AG20443 (cell line): ENCODE data around the gene STAC.
A peak's percentile ranks its signal among the peaks of the same experiment; 100 is the strongest.
"Not testable (repeated sequence)": the region's sequence is repeated elsewhere in the genome, so short reads cannot be mapped to it uniquely, and the experiment has no call there.

ENCODE experiments used
- DNase-seq: peaks from one replicate; pipeline ENCODE4 v3.0.0; 2012; ENCODE audit warnings: low spot score, mixed read lengths

STAC gene

GRCh38 chr3:36416599-36416998, 36.3 kb downstream of the STAC start:
- no peak for DNase-seq

DNA sequence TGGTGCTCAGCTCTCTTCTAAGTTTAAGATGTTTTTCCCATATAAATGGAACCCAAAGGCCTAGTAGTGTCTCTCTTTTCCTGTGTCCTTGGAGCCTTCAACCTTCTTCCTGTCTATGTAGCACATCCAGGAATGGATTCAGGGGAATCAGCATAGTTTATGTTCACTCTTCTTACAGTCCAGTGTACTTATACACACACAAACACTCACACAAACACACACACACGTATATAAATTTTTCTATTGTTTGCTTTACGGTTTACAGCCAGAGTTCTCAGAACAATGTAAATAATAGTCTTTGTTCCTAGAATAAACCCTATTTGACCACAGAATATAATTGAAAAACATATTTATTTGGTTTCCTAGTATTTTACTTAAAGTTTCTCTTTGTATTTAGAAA, 36.9 kb downstream of the STAC start:
- DNase-seq = no peak

- DNase-seq = no peak
These were observed 38.0 kb downstream of the STAC start for GRCh38 chr3:36418296-36418695.

DNA sequence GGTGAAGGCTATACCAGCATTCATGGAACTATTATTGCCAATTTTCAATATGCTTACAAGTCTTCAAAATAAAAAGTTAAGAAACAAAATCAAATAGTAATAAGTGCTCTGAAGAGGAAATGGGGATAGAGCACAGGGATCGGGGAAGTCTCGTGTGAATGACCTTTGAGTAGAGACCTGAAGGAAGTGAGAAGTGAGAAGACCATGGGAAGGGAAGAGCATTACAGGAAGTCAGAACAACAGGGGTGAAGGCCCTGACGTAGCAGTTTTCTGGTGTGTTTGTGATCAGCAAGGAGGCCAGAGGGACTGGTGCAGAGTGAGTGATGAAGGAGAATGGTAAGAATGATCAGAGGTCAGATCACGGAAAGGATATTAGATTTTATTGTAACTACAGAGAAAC, 48.1 kb downstream of the STAC start:
- no peak for DNase-seq

DNA sequence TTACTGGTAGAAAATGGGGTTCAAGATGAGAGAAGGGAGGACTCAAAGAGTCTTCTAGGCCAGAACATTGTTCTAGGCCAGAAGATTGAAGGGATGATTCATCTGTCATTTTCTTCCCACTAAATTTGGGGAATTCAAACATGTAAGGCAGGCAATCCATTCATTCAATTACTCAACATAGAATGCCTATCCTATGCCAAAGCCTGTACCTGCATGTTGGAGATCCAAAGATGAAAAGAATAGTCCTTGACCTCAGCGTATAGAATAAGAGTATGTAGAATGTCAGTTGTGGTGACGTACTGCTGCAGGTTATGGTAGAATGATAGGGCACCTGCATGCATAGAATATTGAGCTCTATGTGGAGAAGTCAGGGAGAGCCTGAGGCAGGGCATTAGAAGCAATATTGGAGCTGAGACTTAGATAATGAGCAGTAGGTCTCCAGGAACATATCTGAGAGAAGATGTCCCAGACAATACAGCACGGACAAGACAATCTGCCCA, 49.7 kb downstream of the STAC start:
- no peak for DNase-seq

DNA sequence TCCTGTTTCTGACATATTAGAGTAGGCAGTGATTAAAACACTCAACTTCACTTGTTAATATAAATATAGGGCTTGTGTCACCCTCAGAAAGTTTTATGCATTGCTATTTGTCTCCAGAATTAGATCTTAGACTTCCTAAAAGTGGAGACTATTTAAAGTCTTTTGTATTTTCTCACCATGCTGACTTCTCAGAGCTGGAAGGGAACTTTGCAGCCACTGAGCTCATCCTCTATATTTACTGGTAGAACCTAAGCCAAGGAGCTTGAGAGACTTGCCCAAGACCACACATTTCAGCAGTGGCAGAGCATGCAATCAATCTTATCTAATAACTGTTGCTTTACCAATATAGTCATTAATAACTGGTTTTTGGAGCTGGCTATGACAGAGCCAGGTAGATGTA, 53.2 kb downstream of the STAC start:
- DNase-seq = no peak

DNA sequence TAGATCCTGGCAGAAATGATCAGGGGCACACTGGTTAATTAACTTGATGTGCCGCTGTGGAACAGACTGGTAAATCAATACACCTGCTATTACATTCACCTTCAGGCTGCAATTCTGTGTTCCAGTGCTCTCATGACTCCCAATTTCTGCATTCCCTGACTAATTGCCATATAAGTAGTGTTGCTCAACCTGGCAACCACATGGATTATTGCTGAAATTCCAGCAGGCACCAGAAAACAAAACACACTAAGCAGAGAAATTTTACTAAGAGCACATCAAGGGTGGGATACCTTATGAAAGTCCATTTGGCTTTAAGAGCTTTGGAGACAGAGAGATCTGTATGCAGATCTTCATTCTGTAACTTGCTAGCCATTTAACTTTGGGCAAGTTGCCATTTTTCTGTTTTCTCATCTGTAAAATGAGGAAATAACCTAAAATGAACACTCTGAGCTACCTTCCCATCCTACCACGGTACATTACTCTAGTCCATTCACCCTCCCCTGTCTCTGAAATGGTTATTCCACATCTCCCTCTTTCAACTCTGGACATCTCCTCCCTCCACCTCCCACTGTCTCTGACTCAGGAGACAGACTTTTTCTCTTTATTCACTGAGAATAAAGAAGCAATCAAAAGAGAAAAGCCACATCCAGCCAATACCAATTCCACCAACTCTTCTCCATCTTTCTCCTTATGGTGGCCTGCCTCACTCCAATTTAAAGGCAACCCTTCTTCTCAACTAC, 54.6 kb downstream of the STAC start:
- peak; percentile 76 for DNase-seq

GRCh38 chr3:36443028-36443686, 62.9 kb downstream of the STAC start:
- no peak for DNase-seq

- peak; percentile 47 for DNase-seq
These were observed 64.6 kb downstream of the STAC start for GRCh38 chr3:36444909-36445308.

DNA sequence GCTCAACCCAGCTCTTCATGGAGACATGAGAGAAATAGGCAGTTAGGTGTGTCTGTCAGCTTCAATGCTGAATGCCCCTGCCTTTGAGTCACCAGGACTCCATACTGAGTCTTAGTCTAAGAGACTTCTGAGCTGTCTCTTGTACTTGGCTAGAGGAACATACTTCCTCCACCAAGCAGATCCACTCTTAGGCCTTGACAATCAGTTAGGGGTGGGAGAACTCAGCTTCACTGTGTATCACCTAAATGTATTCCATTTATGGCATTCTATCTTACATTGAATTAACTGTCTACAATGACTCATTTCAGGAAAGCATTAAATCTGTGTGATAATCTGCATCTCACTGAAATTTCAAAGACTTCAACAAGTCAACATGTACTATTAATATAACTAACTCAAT, 66.0 kb downstream of the STAC start:
- no peak for DNase-seq

- no peak for DNase-seq
These were observed 66.8 kb downstream of the STAC start for GRCh38 chr3:36447061-36447460.

GRCh38 chr3:36451816-36452215, 71.5 kb downstream of the STAC start:
- no peak for DNase-seq

- not testable (repeated sequence) for DNase-seq
These were observed 72.9 kb downstream of the STAC start for GRCh38 chr3:36453213-36453612.

DNA sequence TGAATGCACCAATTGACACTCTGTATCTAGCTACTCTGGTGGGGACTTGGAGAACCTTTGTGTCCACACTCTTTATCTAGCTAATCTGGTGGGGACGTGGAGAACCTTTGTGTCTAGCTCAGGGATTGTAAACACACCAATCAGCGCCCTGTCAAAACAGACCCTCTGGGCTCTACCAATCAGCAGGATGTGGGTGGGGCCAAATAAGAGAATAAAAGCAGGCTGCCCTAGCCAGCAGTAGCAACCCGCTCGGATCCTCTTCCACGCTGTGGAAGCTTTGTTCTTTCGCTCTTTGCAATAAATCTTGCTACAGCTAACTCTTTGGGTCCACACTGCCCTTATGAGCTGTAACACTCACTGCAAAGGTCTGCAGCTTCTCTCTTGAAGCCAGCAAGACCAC, 73.6 kb downstream of the STAC start:
- DNase-seq = not testable (repeated sequence)

DNA sequence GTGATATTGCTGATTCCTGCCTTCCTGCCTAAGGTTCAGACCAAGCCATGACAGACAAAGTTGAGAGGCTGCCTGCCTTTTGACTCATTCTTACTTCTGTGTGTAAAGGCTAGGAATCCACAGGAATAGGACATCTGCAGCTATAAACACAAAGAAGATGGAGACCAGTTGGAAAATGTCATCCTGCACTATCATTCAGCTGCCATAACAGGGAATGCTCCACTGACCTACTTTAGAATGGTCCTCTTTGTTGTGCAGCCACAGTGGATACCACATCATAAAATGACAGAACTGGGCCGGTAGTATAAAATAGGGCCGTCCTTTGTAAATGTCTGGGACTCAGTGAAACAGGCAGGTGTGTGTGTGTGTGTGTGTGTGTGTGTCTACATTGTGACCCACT, 75.1 kb downstream of the STAC start:
- no peak for DNase-seq

DNA sequence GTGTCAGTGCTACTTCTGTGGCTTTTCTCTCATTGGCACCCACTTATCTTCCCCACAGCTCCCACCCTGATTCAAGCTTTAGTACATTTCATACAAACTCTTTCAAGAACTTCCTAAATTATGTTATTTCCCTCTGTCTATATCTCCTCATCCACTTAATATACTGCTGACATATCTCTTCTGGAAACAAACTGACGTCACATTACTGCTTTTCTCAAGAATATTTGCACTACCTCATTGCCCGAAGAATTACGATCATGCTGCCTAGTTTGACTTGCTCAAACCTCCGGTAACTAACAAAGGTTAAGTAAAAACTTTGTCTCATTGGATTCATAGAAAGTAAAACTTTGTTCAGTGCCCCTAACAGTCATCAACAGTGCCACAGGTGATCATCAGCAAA, 76.5 kb downstream of the STAC start:
- no peak for DNase-seq

DNA sequence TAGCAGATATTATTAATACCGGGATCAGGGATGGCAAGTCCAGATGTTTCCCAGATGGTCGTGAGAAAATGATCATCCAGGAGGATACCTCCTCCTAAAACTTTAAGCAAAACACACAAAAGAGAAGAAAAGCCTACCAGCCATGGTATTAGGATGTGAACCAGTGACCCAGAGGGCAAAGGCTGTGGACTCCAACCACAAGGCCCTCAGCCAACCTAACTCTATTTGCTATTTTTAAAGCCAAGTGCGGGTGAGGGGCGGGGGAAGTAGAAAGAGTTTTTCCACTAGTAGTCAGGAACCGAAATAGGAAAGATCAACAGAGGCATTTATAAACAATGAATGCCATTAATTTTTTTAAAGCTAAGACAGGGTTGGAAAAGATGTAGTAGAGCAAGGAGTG, 77.4 kb downstream of the STAC start:
- DNase-seq = no peak

GRCh38 chr3:36459177-36459576, 78.9 kb downstream of the STAC start:
- no peak for DNase-seq

DNA sequence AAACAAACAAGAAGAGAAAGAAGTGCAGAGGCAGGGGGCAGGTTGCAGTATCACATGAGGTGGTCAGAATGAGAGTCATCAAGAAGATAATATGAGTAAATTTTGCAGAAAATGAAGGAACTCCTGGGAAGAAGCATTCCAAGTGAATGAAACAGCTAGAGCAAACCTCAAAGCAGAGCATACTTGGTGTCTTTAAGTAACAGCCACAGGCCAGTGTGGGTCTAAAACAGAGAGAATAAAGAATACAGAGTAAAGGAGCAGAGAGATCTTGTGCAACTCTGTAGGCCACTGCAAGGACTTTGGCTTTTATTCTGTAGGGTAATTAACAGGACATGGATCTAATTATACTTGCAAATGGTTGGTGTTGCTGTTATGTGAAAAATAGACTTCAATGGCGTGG, 81.3 kb downstream of the STAC start:
- peak; percentile 69 for DNase-seq

- not testable (repeated sequence) for DNase-seq
These were observed 91.7 kb downstream of the STAC start for GRCh38 chr3:36472045-36472444.

DNA sequence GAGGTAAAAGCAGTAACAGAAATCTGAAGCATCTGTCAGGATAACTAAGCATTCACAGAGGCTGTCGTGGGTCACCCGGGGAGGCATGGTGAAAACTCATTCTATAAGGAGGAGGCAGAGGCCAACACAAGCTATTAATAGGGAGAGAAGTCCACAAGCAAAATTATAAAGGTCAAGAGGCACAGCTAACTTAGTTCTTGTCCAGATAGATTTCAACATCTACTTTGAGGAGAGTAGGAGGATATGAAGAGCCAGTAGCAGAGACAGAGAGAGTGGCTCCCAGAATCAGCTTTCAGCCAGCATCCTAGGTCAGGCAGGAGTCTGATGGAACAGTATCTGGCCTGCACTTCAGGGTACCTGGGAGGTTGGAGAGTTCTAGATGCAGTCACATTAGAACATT, 95.3 kb downstream of the STAC start:
- no peak for DNase-seq

DNA sequence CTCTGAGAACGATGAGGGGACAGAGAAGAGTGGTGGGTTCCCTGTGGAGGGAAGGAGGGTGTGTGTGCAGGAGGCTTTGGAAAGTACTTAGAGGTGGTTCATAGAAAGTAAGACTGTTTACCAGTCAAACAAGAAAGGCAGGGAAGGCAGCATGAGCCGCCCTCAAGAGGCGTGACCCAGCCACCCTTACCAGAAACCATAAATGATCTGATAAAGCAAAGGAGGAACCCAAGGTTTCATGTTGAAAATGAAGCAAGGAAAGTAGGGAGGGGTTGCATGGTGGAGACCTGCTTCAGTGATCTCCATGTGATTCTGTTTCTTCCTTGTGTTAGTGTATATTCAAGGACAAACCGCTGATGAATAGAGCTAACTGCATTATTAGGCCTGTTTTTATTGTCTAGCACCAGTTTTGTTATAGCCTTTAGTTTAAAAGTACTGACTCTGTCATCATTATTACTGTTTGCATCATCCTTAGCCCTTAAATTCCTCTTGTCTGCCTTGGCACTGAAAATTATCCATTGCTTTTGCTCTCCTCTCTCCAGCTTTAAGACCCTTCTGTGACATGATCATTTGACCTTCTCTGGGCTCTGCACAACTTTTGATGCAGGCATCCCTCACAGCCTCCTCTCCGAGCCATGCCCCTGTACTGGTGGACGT, 96.1 kb downstream of the STAC start:
- DNase-seq = no peak

- DNase-seq = peak; percentile 80
These were observed 97.4 kb downstream of the STAC start for GRCh38 chr3:36477655-36478054.
